ENCODE data around the gene ZNF331. TPM values are rescaled to one million over a fixed set of nuclear protein-coding genes. Genes with fewer than 3 reads are reported as not detected.

The ZNF331 gene
- total and polyA plus RNA-seq, 2 donors: 7.6 to 26.9 TPM

DNA sequence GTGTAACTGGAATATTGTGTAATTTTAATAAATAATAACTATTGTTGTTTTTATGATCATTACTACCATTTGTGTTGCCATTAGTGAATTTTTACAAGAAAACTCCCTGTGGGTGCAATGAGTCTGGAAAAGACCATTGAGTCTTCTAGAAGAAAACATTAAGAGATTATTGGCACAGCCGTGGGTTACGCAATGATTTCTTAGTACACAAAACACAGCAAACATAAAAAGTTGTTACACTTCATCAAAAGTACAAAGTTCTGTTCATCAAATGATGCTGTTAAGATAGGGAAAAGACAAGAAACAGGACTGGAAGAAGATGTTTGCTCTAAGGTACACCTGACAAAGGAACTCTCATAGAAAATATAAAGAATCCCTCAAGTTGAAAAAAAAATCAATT is 41.6 kb downstream of the ZNF331 start:
- no peaks in the 10 kb centered on the region for H3K4me1 ChIP-seq (ENCODE audit: control insufficient read depth in 2 of 2, insufficient read depth in 2 of 2, low read length in 2 of 2)
- H3K27ac ChIP-seq (ENCODE audit: low read depth in 1 of 2, low read length in 1 of 2): no peak overlapping the region
- H3K27me3 ChIP-seq (ENCODE audit: control insufficient read depth in 2 of 2, insufficient read depth in 1 of 2, low read length in 1 of 2): no peaks in the 10 kb centered on the region
- DNase-seq (ENCODE audit: low read depth in 6 of 9, low spot score in 9 of 9): no peak
- 99% methylated on average over 2 of the region's 2 CpGs for WGBS
- peaks cover 17 to 50% of the 10 kb centered on the region in 2 donors for H3K9me3 ChIP-seq (ENCODE audit: control insufficient read depth in 2 of 2, insufficient read depth in 1 of 2, low read length in 1 of 2)
- no peak overlapping the region for H3K4me3 ChIP-seq (ENCODE audit: low read length in 2 of 2)
- peaks cover 21 to 23% of the 10 kb centered on the region in 2 donors for H3K36me3 ChIP-seq (ENCODE audit: control insufficient read depth in 2 of 2, insufficient read depth in 2 of 2, low read length in 1 of 2)

DNA sequence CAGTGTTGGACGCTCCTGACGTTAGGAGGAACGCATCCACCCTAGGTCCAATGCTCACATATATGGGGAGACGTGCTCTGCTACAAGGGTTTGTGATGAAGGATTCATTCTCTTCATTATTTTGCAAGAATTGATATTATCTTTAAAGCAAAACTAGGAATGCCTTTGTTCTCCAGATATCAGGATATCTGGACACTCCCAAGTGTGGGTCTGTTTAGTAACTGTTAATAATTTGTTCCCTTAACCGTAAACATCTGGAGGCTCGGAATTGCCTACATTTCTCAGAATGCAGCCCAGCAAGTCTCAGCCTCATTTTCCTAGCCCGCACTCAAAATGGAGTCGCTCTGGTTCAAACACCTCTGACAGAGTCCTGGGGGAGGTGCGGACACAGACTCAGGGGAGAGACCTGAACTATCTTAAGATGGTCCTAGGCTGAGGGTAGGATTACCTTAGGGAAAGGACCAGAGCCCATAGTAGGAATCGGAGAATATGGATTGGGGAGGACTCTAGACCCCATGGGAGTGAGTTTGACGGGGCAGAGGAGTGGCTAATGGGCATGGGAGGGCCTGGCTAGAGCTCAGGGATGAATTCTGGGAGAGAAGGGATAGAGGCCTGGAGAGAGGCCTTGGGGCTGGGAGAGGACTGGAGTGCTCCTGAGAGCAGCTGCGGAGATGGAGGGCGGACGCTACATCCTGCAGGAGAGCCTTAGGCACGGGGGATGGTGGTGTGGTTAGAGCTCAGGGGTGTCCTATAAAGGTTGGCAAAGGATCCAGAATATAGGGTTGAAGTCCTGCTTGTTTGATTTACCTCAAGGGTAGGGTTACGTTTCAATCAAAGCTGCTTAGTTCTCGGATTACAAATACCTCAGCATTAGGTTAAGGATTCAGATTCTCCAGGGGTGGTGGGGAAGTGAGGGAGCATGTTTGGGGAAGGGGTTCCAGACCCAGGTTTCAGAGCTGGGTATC is 43.2 kb downstream of the ZNF331 start:
- no peaks in the 10 kb centered on the region for H3K4me1 ChIP-seq (ENCODE audit: control insufficient read depth in 2 of 2, insufficient read depth in 2 of 2, low read length in 2 of 2)
- H3K27me3 ChIP-seq (ENCODE audit: control insufficient read depth in 2 of 2, insufficient read depth in 1 of 2, low read length in 1 of 2): no peaks in the 10 kb centered on the region
- no peak overlapping the region for H3K27ac ChIP-seq (ENCODE audit: low read depth in 1 of 2, low read length in 1 of 2)
- no peak overlapping the region for H3K4me3 ChIP-seq (ENCODE audit: low read length in 2 of 2)
- WGBS: 88% methylated on average over 17 of the region's 17 CpGs
- H3K9me3 ChIP-seq (ENCODE audit: control insufficient read depth in 2 of 2, insufficient read depth in 1 of 2, low read length in 1 of 2): peaks cover 17 to 45% of the 10 kb centered on the region in 2 donors
- H3K36me3 ChIP-seq (ENCODE audit: control insufficient read depth in 2 of 2, insufficient read depth in 2 of 2, low read length in 1 of 2): peaks cover 18% of the 10 kb centered on the region in 2 donors
- DNase-seq (ENCODE audit: low read depth in 6 of 9, low spot score in 9 of 9): no peak

DNA sequence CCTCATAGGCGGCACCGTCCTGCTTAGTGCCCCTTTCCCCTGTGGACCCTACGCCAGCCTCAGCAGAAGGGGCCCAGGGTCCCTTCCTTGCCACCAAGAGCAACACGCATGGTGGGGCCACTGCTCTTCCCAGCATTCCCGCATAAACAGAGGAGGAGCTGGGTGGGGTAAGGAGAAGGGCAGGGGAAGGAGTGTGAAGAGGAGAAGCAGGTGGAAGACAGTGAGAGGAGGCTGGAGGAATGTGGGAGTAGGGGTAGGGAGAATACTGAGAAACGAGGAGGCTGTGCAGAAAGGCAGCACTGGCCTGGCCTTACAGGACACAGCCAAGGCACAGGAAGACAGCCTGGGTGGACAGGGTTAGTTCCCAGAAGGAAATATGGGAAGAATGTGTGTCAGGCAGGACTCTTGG is 43.9 kb downstream of the ZNF331 start:
- Histone ChIP-seq H3K27me3 (ENCODE audit: control insufficient read depth in 2 of 2, insufficient read depth in 1 of 2, low read length in 1 of 2) (no peaks in the 10 kb centered on the region), H3K27ac (ENCODE audit: low read depth in 1 of 2, low read length in 1 of 2) (no peak overlapping the region), H3K4me1 (ENCODE audit: control insufficient read depth in 2 of 2, insufficient read depth in 2 of 2, low read length in 2 of 2) (no peaks in the 10 kb centered on the region), H3K36me3 (ENCODE audit: control insufficient read depth in 2 of 2, insufficient read depth in 2 of 2, low read length in 1 of 2) (peaks cover 13 to 16% of the 10 kb centered on the region in 2 donors), H3K9me3 (ENCODE audit: control insufficient read depth in 2 of 2, insufficient read depth in 1 of 2, low read length in 1 of 2) (peaks cover 15 to 43% of the 10 kb centered on the region in 2 donors), H3K4me3 (ENCODE audit: low read length in 2 of 2) (no peak overlapping the region)
- no peak for DNase-seq (ENCODE audit: low read depth in 6 of 9, low spot score in 9 of 9)
- 81% methylated on average over 6 of the region's 6 CpGs for WGBS

DNA sequence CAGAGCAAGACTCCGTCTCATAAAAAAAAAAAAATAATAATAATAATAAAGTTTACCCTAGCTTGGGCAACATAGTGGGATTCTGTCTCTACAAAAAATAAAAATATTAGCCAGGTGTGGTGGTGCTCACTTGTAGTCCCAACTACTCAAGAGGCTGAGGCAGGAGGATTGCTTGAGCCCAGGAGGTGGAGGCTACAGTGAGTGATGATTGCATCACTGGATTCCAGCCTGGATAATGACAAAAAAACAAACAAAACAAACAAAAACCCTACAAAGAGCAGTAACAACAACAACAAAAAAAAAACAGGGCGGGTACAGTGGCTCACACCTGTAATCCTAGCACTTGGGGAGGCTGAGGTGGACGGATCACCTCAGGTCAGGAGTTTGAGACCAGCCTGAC is 45.2 kb downstream of the ZNF331 start:
- Histone ChIP-seq H3K27me3 (ENCODE audit: control insufficient read depth in 2 of 2, insufficient read depth in 1 of 2, low read length in 1 of 2) (no peaks in the 10 kb centered on the region), H3K4me1 (ENCODE audit: control insufficient read depth in 2 of 2, insufficient read depth in 2 of 2, low read length in 2 of 2) (no peaks in the 10 kb centered on the region), H3K36me3 (ENCODE audit: control insufficient read depth in 2 of 2, insufficient read depth in 2 of 2, low read length in 1 of 2) (peaks cover under 1 to 3% of the 10 kb centered on the region in 2 donors), H3K9me3 (ENCODE audit: control insufficient read depth in 2 of 2, insufficient read depth in 1 of 2, low read length in 1 of 2) (peaks cover 6 to 30% of the 10 kb centered on the region in 2 donors), H3K27ac (ENCODE audit: low read depth in 1 of 2, low read length in 1 of 2) (no peak overlapping the region), H3K4me3 (ENCODE audit: low read length in 2 of 2) (no peak overlapping the region)
- DNase-seq (ENCODE audit: low read depth in 6 of 9, low spot score in 9 of 9): no peak
- 97% methylated on average over 3 of the region's 3 CpGs for WGBS

DNA sequence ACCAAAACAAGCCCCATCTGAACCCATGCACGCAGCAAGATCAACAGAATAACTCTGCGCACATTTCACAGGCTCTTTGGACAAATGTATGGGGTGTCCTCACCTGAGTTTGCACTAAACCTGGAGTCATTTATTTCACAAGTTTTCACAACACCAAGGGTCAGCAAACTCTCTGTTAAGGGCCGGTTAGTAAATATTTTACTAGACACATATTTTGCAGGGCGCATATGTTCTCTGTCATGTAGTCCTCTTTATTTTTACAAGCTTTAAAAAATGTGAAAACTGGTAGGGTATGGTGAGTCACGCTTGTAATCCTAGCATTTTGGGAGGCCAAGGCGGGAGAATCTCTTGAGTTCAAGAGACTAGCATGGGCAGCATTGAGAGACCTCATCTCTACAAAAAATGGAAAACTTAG is 48.3 kb downstream of the ZNF331 start:
- Histone ChIP-seq H3K27me3 (ENCODE audit: control insufficient read depth in 2 of 2, insufficient read depth in 1 of 2, low read length in 1 of 2) (no peaks in the 10 kb centered on the region), H3K9me3 (ENCODE audit: control insufficient read depth in 2 of 2, insufficient read depth in 1 of 2, low read length in 1 of 2) (peaks cover 4 to 19% of the 10 kb centered on the region in 2 donors), H3K27ac (ENCODE audit: low read depth in 1 of 2, low read length in 1 of 2) (no peak overlapping the region), H3K4me1 (ENCODE audit: control insufficient read depth in 2 of 2, insufficient read depth in 2 of 2, low read length in 2 of 2) (no peaks in the 10 kb centered on the region), H3K4me3 (ENCODE audit: low read length in 2 of 2) (no peak overlapping the region), H3K36me3 (ENCODE audit: control insufficient read depth in 2 of 2, insufficient read depth in 2 of 2, low read length in 1 of 2) (no peaks in the 10 kb centered on the region)
- no peak for DNase-seq (ENCODE audit: low read depth in 6 of 9, low spot score in 9 of 9)
- WGBS: 94% methylated on average over 6 of the region's 6 CpGs

DNA sequence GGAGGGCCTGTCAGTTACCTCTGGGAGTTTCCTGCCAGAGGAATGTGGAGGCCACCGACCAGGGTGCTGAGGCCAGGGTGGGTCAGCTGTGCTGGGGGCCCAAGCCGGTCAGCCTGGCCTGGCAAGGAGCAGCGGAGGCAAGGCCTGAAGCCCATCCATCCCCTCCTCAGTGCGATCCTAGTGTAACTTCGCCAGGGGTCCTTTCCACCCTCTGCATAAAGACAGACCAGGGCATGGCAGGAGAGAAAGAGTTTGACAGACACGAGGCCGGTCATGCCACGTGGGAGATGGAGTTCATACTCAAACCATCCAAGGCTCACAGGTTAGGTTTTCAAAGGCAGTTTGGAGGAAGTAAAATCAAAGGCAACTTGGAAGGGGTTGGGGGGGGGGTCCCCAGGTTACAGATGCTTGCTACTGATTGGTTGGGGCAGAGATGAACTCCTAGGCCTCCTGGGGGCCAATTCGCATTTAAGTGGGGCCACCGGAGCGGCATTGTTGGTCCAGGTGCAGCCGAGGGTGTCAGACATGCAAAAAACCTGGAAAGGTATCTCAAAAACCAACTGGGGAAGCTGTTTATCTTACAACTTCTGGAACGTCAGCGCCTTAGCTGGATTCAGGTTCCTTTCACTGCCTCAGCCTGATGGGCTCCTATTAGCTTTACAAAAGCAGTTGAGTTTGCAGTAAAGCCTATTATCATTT is 57.0 kb downstream of the ZNF331 start:
- Histone ChIP-seq H3K27ac (ENCODE audit: low read depth in 1 of 2, low read length in 1 of 2) (no peak overlapping the region), H3K27me3 (ENCODE audit: control insufficient read depth in 2 of 2, insufficient read depth in 1 of 2, low read length in 1 of 2) (no peaks in the 10 kb centered on the region), H3K9me3 (ENCODE audit: control insufficient read depth in 2 of 2, insufficient read depth in 1 of 2, low read length in 1 of 2) (peaks cover 2 to 5% of the 10 kb centered on the region in 2 donors), H3K4me3 (ENCODE audit: low read length in 2 of 2) (no peak overlapping the region), H3K36me3 (ENCODE audit: control insufficient read depth in 2 of 2, insufficient read depth in 2 of 2, low read length in 1 of 2) (no peaks in the 10 kb centered on the region), H3K4me1 (ENCODE audit: control insufficient read depth in 2 of 2, insufficient read depth in 2 of 2, low read length in 2 of 2) (no peaks in the 10 kb centered on the region)
- 86% methylated on average over 14 of the region's 14 CpGs for WGBS
- DNase-seq (ENCODE audit: low read depth in 6 of 9, low spot score in 9 of 9): no peak

DNA sequence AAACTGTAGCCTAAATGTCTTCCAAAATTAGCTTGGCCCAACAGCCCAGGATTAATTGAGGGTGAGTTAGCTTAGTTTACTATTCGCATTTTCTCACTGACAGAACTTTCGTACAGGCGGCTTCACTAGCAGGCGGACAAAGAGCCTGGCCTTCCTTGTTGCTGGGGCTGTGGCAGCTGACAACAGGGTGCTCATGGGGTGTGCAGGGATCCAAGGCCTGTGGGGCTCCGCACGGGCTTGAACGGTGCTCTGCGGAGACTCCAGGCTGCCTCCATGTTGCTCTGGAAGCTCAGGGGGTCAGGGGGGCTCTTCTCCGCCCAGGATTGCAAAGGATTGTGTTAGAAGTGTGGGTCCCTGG is 57.5 kb downstream of the ZNF331 start:
- WGBS: 89% methylated on average over 9 of the region's 9 CpGs
- no peaks in the 10 kb centered on the region for H3K36me3 ChIP-seq (ENCODE audit: control insufficient read depth in 2 of 2, insufficient read depth in 2 of 2, low read length in 1 of 2)
- H3K27ac ChIP-seq (ENCODE audit: low read depth in 1 of 2, low read length in 1 of 2): no peak overlapping the region
- H3K9me3 ChIP-seq (ENCODE audit: control insufficient read depth in 2 of 2, insufficient read depth in 1 of 2, low read length in 1 of 2): peaks cover 2 to 5% of the 10 kb centered on the region in 2 donors
- no peak for DNase-seq (ENCODE audit: low read depth in 6 of 9, low spot score in 9 of 9)
- no peaks in the 10 kb centered on the region for H3K27me3 ChIP-seq (ENCODE audit: control insufficient read depth in 2 of 2, insufficient read depth in 1 of 2, low read length in 1 of 2)
- no peaks in the 10 kb centered on the region for H3K4me1 ChIP-seq (ENCODE audit: control insufficient read depth in 2 of 2, insufficient read depth in 2 of 2, low read length in 2 of 2)
- H3K4me3 ChIP-seq (ENCODE audit: low read length in 2 of 2): no peak overlapping the region

DNA sequence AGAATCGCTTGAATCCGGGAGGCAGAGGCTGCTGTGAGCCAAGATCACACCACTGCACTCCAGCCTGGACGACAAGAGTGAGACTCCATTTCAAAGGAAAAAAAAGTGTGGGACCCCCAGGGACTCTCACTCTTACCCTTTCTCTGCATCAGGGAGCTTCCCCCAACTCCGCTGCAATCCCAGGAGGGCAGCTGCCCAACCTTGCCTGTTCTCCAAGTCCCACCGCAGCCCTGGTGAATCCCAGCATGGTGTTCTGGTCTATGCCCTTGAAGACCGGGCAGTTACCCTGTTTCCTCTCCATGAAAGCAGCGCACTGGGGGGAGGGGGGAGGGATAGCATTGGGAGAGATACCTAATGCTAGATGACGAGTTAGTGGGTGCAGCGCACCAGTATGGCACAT is 58.1 kb downstream of the ZNF331 start:
- no peak overlapping the region for H3K4me3 ChIP-seq (ENCODE audit: low read length in 2 of 2)
- H3K27me3 ChIP-seq (ENCODE audit: control insufficient read depth in 2 of 2, insufficient read depth in 1 of 2, low read length in 1 of 2): no peaks in the 10 kb centered on the region
- 97% methylated on average over 9 of the region's 9 CpGs for WGBS

DNA sequence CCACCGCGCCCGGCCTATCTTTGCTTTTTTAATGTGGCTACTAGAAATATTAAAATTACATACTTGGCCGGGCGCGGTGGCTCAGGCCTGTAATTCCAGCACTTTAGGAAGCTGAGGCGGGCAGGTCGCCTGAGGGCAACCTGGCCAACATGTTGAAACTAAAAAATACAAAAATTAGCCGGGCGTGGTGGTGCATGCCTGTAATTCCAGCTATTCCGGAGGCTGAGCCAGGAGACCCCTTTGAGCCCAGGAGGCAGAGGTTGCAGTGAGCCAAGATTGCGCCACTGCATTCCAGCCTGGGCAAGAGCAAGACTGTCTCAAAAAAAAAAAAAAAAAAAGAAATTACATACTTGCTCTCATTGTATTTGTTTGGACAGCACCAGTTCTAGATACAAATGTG is 59.1 kb downstream of the ZNF331 start:
- WGBS: 88% methylated on average over 12 of the region's 12 CpGs
- Histone ChIP-seq H3K4me1 (ENCODE audit: control insufficient read depth in 2 of 2, insufficient read depth in 2 of 2, low read length in 2 of 2) (no peaks in the 10 kb centered on the region), H3K27me3 (ENCODE audit: control insufficient read depth in 2 of 2, insufficient read depth in 1 of 2, low read length in 1 of 2) (no peaks in the 10 kb centered on the region), H3K36me3 (ENCODE audit: control insufficient read depth in 2 of 2, insufficient read depth in 2 of 2, low read length in 1 of 2) (no peaks in the 10 kb centered on the region), H3K27ac (ENCODE audit: low read depth in 1 of 2, low read length in 1 of 2) (no peak overlapping the region), H3K4me3 (ENCODE audit: low read length in 2 of 2) (no peak overlapping the region), H3K9me3 (ENCODE audit: control insufficient read depth in 2 of 2, insufficient read depth in 1 of 2, low read length in 1 of 2) (peaks cover 2 to 5% of the 10 kb centered on the region in 2 donors)
- no peak for DNase-seq (ENCODE audit: low read depth in 6 of 9, low spot score in 9 of 9)

More for the DNA sequence above, 58.1 kb downstream of the ZNF331 start:
- peaks cover 2 to 5% of the 10 kb centered on the region in 2 donors for H3K9me3 ChIP-seq (ENCODE audit: control insufficient read depth in 2 of 2, insufficient read depth in 1 of 2, low read length in 1 of 2)
- no peak overlapping the region for H3K27ac ChIP-seq (ENCODE audit: low read depth in 1 of 2, low read length in 1 of 2)
- H3K36me3 ChIP-seq (ENCODE audit: control insufficient read depth in 2 of 2, insufficient read depth in 2 of 2, low read length in 1 of 2): no peaks in the 10 kb centered on the region
- no peak for DNase-seq (ENCODE audit: low read depth in 6 of 9, low spot score in 9 of 9)
- H3K4me1 ChIP-seq (ENCODE audit: control insufficient read depth in 2 of 2, insufficient read depth in 2 of 2, low read length in 2 of 2): no peaks in the 10 kb centered on the region

Data from thymus (tissue), 11 donors.